Esophagus squamous epithelium (tissue), 4 donors: ENCODE results near the gene ALOX12.

Source experiments
- CTCF ChIP-seq, 6 experiments: fragments of 450-650 bp in 4 of 6; fragments of 200-600 bp in 2 of 6; sonication (generic) in 2 of 6; IDR thresholded peaks; one replicate each; pipeline ENCODE4 v1.5.1; 2016 to 2019; ENCODE audit warnings: antibody characterized with exemption in 6 of 6, mild to moderate bottlenecking in 4 of 6, moderate library complexity in 4 of 6
- POLR2A ChIP-seq, 4 donors: fragments of 450-650 bp; IDR thresholded peaks; one replicate each; pipeline ENCODE4 v1.6.1; 2017; ENCODE audit warnings: antibody characterized with exemption in 4 of 4, mild to moderate bottlenecking in 4 of 4, moderate library complexity in 3 of 4

GRCh38 chr17:7041607-7042500 is 46.0 kb downstream of the ALOX12 start:
- TF ChIP-seq CTCF (IDR thresholded peaks at IDR 0.05): no peak
- TF ChIP-seq POLR2A (IDR thresholded peaks at IDR 0.05): no peak
